HPDE6-E6E7 (cell line): Measurements from ENCODE around the gene ARID5B.

Experiments
- DNase-seq: peaks from one replicate; pipeline ENCODE4 v3.0.0; 2011; ENCODE audit warnings: missing footprints; ENCODE audit errors: extremely low spot score

Gene ARID5B

GRCh38 chr10:62072901-62073300 lies 171.4 kb downstream of the ARID5B start:
- DNase-seq: no peak

- no peak for DNase-seq
These were observed 171.9 kb downstream of the ARID5B start for GRCh38 chr10:62073429-62073828.

- DNase-seq: no peak
These were observed 173.9 kb downstream of the ARID5B start for GRCh38 chr10:62075414-62075813.

- DNase-seq: no peak
These were observed 174.4 kb downstream of the ARID5B start for GRCh38 chr10:62075912-62076311.

GRCh38 chr10:62076891-62077290 lies 175.4 kb downstream of the ARID5B start:
- peak; percentile 73 for DNase-seq

GRCh38 chr10:62077330-62078015 lies 176.0 kb downstream of the ARID5B start:
- DNase-seq: no peak

GRCh38 chr10:62079885-62080559 lies 178.5 kb downstream of the ARID5B start:
- DNase-seq: no peak

- no peak for DNase-seq
These were observed 179.4 kb downstream of the ARID5B start for GRCh38 chr10:62080905-62081304.

- no peak for DNase-seq
These were observed 180.1 kb downstream of the ARID5B start for GRCh38 chr10:62081341-62082270.

GRCh38 chr10:62082271-62082656 lies 180.8 kb downstream of the ARID5B start:
- no peak for DNase-seq

- DNase-seq: no peak
These were observed 181.4 kb downstream of the ARID5B start for GRCh38 chr10:62082729-62083411.

GRCh38 chr10:62083412-62084267 lies 182.1 kb downstream of the ARID5B start:
- peak; percentile 44 for DNase-seq

- no peak for DNase-seq
These were observed 183.0 kb downstream of the ARID5B start for GRCh38 chr10:62084451-62084850.

GRCh38 chr10:62085404-62085803 lies 183.9 kb downstream of the ARID5B start:
- DNase-seq: no peak

GRCh38 chr10:62085821-62086220 lies 184.3 kb downstream of the ARID5B start:
- no peak for DNase-seq

GRCh38 chr10:62087329-62087728 lies 185.8 kb downstream of the ARID5B start:
- no peak for DNase-seq

GRCh38 chr10:62088786-62089185 lies 187.3 kb downstream of the ARID5B start:
- DNase-seq: no peak

GRCh38 chr10:62092301-62093030 lies 191.0 kb downstream of the ARID5B start:
- no peak for DNase-seq

GRCh38 chr10:62093863-62094291 lies 192.4 kb downstream of the ARID5B start:
- no peak for DNase-seq
